Spinal cord (tissue), 10 donors: ENCODE data around the gene GALNT7. TPM values are rescaled to one million over a fixed set of nuclear protein-coding genes. Genes with fewer than 3 reads are reported as not detected.
A peak's percentile ranks its signal among the peaks of the same experiment; 100 is the strongest.

Source experiments
- DNase-seq, 6 donors: peaks; one replicate each; pipeline versions ENCODE4 v3.0.0 to v3.0.0-alpha.2; 2013 to 2015; ENCODE audit warnings: low spot score in 6 of 6, low read depth in 4 of 6
- H3K27ac ChIP-seq: one replicate; pipeline ENCODE4 v1.5.1; 2013; ENCODE audit warnings: low read depth, low read length, control low read depth
- H3K27me3 ChIP-seq: one replicate; pipeline ENCODE4 v1.6.1; 2013; ENCODE audit warnings: low read length; ENCODE audit not compliant: control insufficient read depth, insufficient read depth
- H3K36me3 ChIP-seq: one replicate; pipeline ENCODE4 v1.6.1; 2013; ENCODE audit warnings: low read length; ENCODE audit not compliant: control insufficient read depth, insufficient read depth
- H3K4me1 ChIP-seq: one replicate; pipeline ENCODE4 v1.6.1; 2013; ENCODE audit warnings: low read length; ENCODE audit not compliant: control insufficient read depth, insufficient read depth
- H3K4me3 ChIP-seq: one replicate; pipeline ENCODE4 v1.5.1; 2013; ENCODE audit warnings: low read depth, low read length, control low read depth
- H3K9me3 ChIP-seq: one replicate; pipeline ENCODE4 v1.6.1; 2013; ENCODE audit warnings: low read length; ENCODE audit not compliant: control insufficient read depth, insufficient read depth
- WGBS: methylation state at CpG from one replicate; pipeline ENCODE4 v1.1.5; 2013; ENCODE audit warnings: missing lambda C conversion rate; ENCODE audit not compliant: insufficient coverage; 5-methylcytosine and 5-hydroxymethylcytosine counted together
- polyA plus RNA-seq, 2 donors: library from polyadenylated mRNA; unstranded; fragments of 120-200 nt; gene quantifications; one replicate each; pipeline ENCODE4 v1.2.1, GENCODE V29; 2013; ENCODE audit not compliant: insufficient read length in 2 of 2
- total RNA-seq, 2 donors: library from RNA; depleted of rRNA in 1 of 2; stranded (reverse); fragments of 120-200 nt in 1 of 2; fragments of >200 nt in 1 of 2; gene quantifications; one replicate each; pipeline versions ENCODE4 v1.2.3 to v1.2.4, GENCODE V29; 2013 to 2014
- donor health status: healthy.

Gene GALNT7
- total and polyA plus RNA-seq, 4 donors = 21.4 to 39.3 (median 23.2) TPM

- WGBS = 90% methylated on average over 2 of the region's 7 CpGs
Measured at GRCh38 chr4:173275150-173275549, 106.5 kb downstream of the GALNT7 start.

GRCh38 chr4:173277340-173277739 lies 108.7 kb downstream of the GALNT7 start:
- Histone ChIP-seq H3K27me3 (no peaks in the 10 kb centered on the region), H3K4me1 (no peaks in the 10 kb centered on the region), H3K4me3 (no peak overlapping the region), H3K36me3 (no peaks in the 10 kb centered on the region), H3K9me3 (no peaks in the 10 kb centered on the region), H3K27ac (no peak overlapping the region)
- 68% methylated on average over 2 of the region's 2 CpGs for WGBS
- DNase-seq = no peak

More at GRCh38 chr4:173275150-173275549, 106.5 kb downstream of the GALNT7 start:
- Histone ChIP-seq H3K9me3 (no peaks in the 10 kb centered on the region), H3K27me3 (no peaks in the 10 kb centered on the region), H3K4me3 (no peak overlapping the region), H3K27ac (no peak overlapping the region), H3K4me1 (no peaks in the 10 kb centered on the region), H3K36me3 (no peaks in the 10 kb centered on the region)
- DNase-seq = no peak

GRCh38 chr4:173280998-173281397 lies 112.4 kb downstream of the GALNT7 start:
- Histone ChIP-seq H3K4me3 (no peak overlapping the region), H3K27me3 (no peaks in the 10 kb centered on the region), H3K36me3 (no peaks in the 10 kb centered on the region), H3K9me3 (peaks cover 5% of the 10 kb centered on the region), H3K27ac (no peak overlapping the region), H3K4me1 (no peaks in the 10 kb centered on the region)
- no peak for DNase-seq
- WGBS = 88% methylated on average over 4 of the region's 4 CpGs

DNA sequence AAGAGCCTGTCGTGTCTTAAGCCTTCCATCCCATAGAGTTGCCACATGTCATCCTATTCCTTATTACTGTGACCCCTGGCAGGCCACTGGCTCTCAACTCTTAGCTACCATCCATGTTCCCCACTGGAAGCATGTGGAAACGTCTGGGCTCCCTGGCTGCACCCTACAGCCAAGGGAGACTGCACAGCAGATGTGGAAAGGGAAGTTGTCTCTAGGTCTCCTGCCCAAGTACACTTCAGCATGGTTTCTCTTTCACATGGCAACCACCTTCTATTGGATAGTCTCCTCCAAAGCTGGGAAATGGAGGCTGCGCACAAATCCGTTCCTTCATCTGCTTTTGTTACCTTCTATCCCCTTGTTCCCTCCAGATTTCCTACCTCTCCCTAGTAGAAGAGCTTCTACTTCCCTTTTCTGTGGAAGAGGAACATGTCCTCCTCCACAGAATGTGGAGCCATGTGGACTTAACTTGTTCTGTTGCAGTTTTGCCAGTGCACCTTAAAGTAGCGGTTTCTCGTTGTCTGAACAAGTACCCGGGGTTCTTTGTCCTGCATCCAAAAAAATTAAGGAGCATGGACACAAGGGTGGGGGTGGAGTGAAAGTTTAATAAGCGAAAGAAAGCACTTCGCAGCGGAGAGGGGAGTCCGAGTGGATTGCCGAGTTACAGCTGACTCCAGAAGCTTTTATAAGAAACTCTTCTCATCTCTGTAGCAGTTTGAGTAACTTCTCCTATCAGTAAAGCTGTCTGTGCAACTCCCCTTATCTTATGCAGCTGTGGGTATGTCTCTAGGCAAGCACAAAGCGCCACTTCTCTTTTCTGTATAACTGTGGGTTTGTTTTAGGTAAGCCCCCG lies 113.0 kb downstream of the GALNT7 start:
- Histone ChIP-seq H3K27me3 (no peaks in the 10 kb centered on the region), H3K4me1 (no peaks in the 10 kb centered on the region), H3K27ac (no peak overlapping the region), H3K4me3 (no peak overlapping the region), H3K36me3 (no peaks in the 10 kb centered on the region), H3K9me3 (peaks cover 7% of the 10 kb centered on the region)
- WGBS = 92% methylated on average over 9 of the region's 14 CpGs
- no peak for DNase-seq

DNA sequence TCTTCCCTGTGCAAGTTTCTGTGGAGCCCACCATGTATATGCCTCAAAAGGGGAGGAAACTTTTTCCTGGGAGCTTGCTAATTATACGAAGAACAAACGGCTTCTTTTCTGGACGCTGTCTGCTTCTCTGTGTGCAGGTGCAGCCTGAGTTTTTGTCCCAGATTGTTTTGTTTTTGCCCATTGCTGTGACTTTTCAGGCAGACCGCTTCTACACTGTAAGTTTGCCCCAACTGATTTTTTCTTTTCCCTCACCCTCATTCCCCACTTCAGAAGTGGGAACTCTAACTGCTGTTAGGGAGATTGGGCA lies 113.6 kb downstream of the GALNT7 start:
- Histone ChIP-seq H3K27ac (no peak overlapping the region), H3K4me3 (no peak overlapping the region), H3K4me1 (no peaks in the 10 kb centered on the region), H3K9me3 (peaks cover 10% of the 10 kb centered on the region), H3K27me3 (no peaks in the 10 kb centered on the region), H3K36me3 (no peaks in the 10 kb centered on the region)
- DNase-seq = no peak
- WGBS = 51% methylated on average over 3 of the region's 4 CpGs

DNA sequence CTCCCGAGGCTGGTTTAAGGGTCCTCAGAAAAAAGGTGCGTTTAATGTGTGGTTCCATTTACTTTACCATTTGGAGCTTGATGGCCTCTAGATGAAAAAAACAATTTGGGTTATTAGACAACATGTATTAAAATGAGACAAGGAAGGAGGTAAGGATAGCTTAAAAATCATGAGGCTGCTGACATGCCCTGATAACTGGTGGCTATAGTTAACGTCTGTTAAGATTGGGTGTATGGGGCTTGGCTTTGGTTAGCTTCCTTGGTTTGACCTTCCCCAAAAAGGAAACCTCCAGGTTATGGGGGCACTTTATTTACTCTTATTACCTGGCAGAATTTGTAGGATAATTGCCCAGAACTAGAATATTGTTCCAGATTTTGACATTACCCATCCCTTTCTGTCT lies 114.0 kb downstream of the GALNT7 start:
- H3K4me3 ChIP-seq = no peak overlapping the region

GRCh38 chr4:173284463-173284862 lies 115.9 kb downstream of the GALNT7 start:
- no peak for DNase-seq
- no peaks in the 10 kb centered on the region for H3K4me1 ChIP-seq
- no peaks in the 10 kb centered on the region for H3K36me3 ChIP-seq
- no peak overlapping the region for H3K4me3 ChIP-seq
- no peaks in the 10 kb centered on the region for H3K27me3 ChIP-seq
- H3K27ac ChIP-seq = no peak overlapping the region
- peaks cover 14% of the 10 kb centered on the region for H3K9me3 ChIP-seq

More for the DNA sequence above, 114.0 kb downstream of the GALNT7 start:
- no peak overlapping the region for H3K27ac ChIP-seq
- H3K27me3 ChIP-seq = no peaks in the 10 kb centered on the region
- no peaks in the 10 kb centered on the region for H3K36me3 ChIP-seq
- H3K4me1 ChIP-seq = no peaks in the 10 kb centered on the region
- DNase-seq = no peak
- peaks cover 14% of the 10 kb centered on the region for H3K9me3 ChIP-seq
- WGBS = 88% methylated on average over 2 of the region's 3 CpGs

GRCh38 chr4:173287486-173287885 lies 118.9 kb downstream of the GALNT7 start:
- Histone ChIP-seq H3K4me3 (no peak overlapping the region), H3K27me3 (no peaks in the 10 kb centered on the region), H3K4me1 (no peaks in the 10 kb centered on the region), H3K36me3 (no peaks in the 10 kb centered on the region), H3K9me3 (peaks cover 14% of the 10 kb centered on the region), H3K27ac (no peak overlapping the region)
- WGBS = 100% methylated on average over 2 of the region's 2 CpGs
- DNase-seq = no peak

GRCh38 chr4:173288296-173288695 lies 119.7 kb downstream of the GALNT7 start:
- Histone ChIP-seq H3K4me1 (no peaks in the 10 kb centered on the region), H3K36me3 (no peaks in the 10 kb centered on the region), H3K9me3 (peaks cover 14% of the 10 kb centered on the region), H3K27me3 (no peaks in the 10 kb centered on the region), H3K27ac (no peak overlapping the region), H3K4me3 (no peak overlapping the region)
- 80% methylated on average over 1 of the region's 4 CpGs for whole genome bisulfite sequencing
- peak in 2 of 6 donors; percentile 38 to 42 for DNase-seq

DNA sequence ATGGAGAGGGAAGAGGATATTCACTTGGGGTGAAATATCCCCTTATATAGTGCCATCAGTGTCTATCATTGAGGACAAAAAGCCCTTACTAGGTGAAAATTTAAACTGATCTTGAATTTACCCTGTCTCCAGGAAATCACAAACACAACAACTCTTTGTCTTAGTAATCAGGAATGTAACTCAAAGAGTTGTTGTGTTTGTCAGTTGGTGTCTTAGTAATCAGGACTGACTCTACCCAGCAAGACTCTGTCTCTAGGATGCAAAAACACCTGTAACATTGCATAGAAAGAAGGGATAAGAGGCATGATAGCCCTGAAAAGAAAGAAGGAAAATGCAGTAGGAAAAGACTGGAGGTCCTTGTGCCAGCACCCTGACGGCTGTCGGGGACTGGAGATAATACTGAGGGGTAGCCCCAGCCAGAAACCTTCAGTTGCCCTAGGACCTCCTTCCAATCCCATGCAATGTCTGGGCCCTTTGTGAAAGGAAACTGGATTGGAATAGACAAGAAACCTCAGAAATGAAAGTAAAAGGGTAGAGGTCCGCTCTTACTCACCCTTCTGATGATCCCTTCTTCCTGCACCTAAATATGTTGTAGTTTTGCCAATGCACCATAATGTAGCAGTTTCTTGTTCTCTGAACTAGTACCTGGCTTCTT lies 120.2 kb downstream of the GALNT7 start:
- Histone ChIP-seq H3K9me3 (peaks cover 14% of the 10 kb centered on the region), H3K4me1 (no peaks in the 10 kb centered on the region), H3K27ac (no peak overlapping the region), H3K36me3 (no peaks in the 10 kb centered on the region), H3K4me3 (no peak overlapping the region), H3K27me3 (no peaks in the 10 kb centered on the region)
- no CpG with 5 or more reads among the region's 3 CpGs for WGBS
- DNase-seq = no peak
